ENCODE data around the gene CCM2. TPM values are rescaled to one million over a fixed set of nuclear protein-coding genes. Genes with fewer than 3 reads are reported as not detected.

Gene CCM2
- total RNA-seq, 1 donor from 2014 or later, result 62.0 TPM

- Histone ChIP-seq H3K27me3 (ENCODE audit: insufficient read depth, low read length) (no peaks in the 10 kb centered on the region), H2AFZ (ENCODE audit: low read depth, low read length) (no peak overlapping the region), H3K9me3 (ENCODE audit: insufficient read depth, low read depth, low read length) (no peaks in the 10 kb centered on the region), H3K4me3 (ENCODE audit: insufficient read depth, low read depth, low read length) (no peak overlapping the region), H3K27ac (ENCODE audit: low read depth, low read length) (no peak overlapping the region), H3K9ac (ENCODE audit: low read length) (no peak overlapping the region), H3K4me2 (ENCODE audit: low read length) (no peak overlapping the region), H3K36me3 (ENCODE audit: insufficient read depth, low read length) (no peaks in the 10 kb centered on the region), H4K20me1 (ENCODE audit: insufficient read depth, low read length) (no peaks in the 10 kb centered on the region), H3K4me1 (ENCODE audit: insufficient read depth, low read length) (peaks cover 2% of the 10 kb centered on the region), H3K79me2 (ENCODE audit: insufficient read depth, low read length) (no peaks in the 10 kb centered on the region)
- H3K9me3 Mint-ChIP-seq (ENCODE audit: unreplicated experiment), result no peaks in the 10 kb centered on the region
- no peak for DNase-seq (ENCODE audit: low read depth)
- H3K4me1 Mint-ChIP-seq (ENCODE audit: low read depth, unreplicated experiment), result peaks cover 3% of the 10 kb centered on the region
- TF ChIP-seq, protein P1, sequence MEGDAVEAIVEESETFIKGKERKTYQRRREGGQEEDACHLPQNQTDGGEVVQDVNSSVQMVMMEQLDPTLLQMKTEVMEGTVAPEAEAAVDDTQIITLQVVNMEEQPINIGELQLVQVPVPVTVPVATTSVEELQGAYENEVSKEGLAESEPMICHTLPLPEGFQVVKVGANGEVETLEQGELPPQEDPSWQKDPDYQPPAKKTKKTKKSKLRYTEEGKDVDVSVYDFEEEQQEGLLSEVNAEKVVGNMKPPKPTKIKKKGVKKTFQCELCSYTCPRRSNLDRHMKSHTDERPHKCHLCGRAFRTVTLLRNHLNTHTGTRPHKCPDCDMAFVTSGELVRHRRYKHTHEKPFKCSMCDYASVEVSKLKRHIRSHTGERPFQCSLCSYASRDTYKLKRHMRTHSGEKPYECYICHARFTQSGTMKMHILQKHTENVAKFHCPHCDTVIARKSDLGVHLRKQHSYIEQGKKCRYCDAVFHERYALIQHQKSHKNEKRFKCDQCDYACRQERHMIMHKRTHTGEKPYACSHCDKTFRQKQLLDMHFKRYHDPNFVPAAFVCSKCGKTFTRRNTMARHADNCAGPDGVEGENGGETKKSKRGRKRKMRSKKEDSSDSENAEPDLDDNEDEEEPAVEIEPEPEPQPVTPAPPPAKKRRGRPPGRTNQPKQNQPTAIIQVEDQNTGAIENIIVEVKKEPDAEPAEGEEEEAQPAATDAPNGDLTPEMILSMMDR (IDR thresholded peaks at IDR 0.05; ENCODE audit: insufficient read depth, low read depth, low read length), result no peak
- no peak for TF ChIP-seq EZH2 (IDR thresholded peaks at IDR 0.05; ENCODE audit: insufficient read depth, low read length)
- peaks cover 29% of the 10 kb centered on the region for H3K27me3 Mint-ChIP-seq (ENCODE audit: low read depth, unreplicated experiment)
- no peak for FAIRE-seq
- H3K4me3 Mint-ChIP-seq (ENCODE audit: unreplicated experiment), result no peak overlapping the region
- no peak overlapping the region for H3K27ac Mint-ChIP-seq (ENCODE audit: unreplicated experiment)
- no peaks in the 10 kb centered on the region for H3K36me3 Mint-ChIP-seq (ENCODE audit: low read depth, unreplicated experiment)
Measured at GRCh38 chr7:44967571-44968446, 32.2 kb upstream of the CCM2 start.

DNA sequence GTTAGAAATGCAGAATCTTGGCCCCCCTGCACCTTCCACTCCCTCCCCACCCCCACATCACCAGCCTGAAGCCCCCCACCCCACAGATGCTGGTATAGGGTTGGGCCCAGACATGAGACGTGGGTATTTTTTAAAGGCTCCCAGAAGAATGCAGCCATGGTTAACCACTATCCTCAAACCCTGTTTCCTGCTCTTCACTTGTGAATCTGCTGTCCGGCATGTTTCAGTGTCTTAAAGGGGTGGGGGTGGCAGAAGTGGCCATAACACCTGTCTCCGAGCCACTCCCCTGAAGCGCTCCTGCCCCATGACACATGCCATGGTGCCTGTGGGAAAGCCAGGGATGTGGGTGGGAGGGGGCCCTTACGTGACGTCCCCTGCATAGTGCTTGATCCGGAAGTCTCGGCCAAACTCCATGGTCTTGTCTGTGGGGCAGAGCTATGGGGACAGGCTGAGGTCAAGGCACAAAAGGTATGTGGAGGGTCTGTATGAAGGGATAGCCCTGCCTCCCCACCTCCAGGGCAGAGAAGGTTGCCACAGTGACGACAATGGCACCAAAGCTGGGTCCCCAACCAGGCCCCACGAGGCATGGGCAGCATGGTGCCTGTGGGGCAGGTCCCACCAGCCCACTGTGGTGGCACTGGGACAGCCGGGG is 30.8 kb upstream of the CCM2 start:
- Histone ChIP-seq H3K27me3 (ENCODE audit: insufficient read depth, low read length) (no peaks in the 10 kb centered on the region), H3K9ac (ENCODE audit: low read length) (no peak overlapping the region), H3K4me3 (ENCODE audit: insufficient read depth, low read depth, low read length) (no peak overlapping the region), H3K4me2 (ENCODE audit: low read length) (no peak overlapping the region), H3K79me2 (ENCODE audit: insufficient read depth, low read length) (no peaks in the 10 kb centered on the region), H3K9me3 (ENCODE audit: insufficient read depth, low read depth, low read length) (no peaks in the 10 kb centered on the region), H3K36me3 (ENCODE audit: insufficient read depth, low read length) (no peaks in the 10 kb centered on the region), H4K20me1 (ENCODE audit: insufficient read depth, low read length) (no peaks in the 10 kb centered on the region), H2AFZ (ENCODE audit: low read depth, low read length) (no peak overlapping the region), H3K27ac (ENCODE audit: low read depth, low read length) (no peak overlapping the region), H3K4me1 (ENCODE audit: insufficient read depth, low read length) (no peaks in the 10 kb centered on the region)
- TF ChIP-seq EZH2 (IDR thresholded peaks at IDR 0.05; ENCODE audit: insufficient read depth, low read length), result no peak
- TF ChIP-seq, protein P1 (IDR thresholded peaks at IDR 0.05; ENCODE audit: insufficient read depth, low read depth, low read length), result no peak
- no peaks in the 10 kb centered on the region for H3K36me3 Mint-ChIP-seq (ENCODE audit: low read depth, unreplicated experiment)
- H3K9me3 Mint-ChIP-seq (ENCODE audit: unreplicated experiment), result no peaks in the 10 kb centered on the region
- peaks cover 28% of the 10 kb centered on the region for H3K27me3 Mint-ChIP-seq (ENCODE audit: low read depth, unreplicated experiment)
- H3K4me1 Mint-ChIP-seq (ENCODE audit: low read depth, unreplicated experiment), result peaks cover 3% of the 10 kb centered on the region
- FAIRE-seq (no peak), DNase-seq (ENCODE audit: low read depth) (no peak)
- H3K4me3 Mint-ChIP-seq (ENCODE audit: unreplicated experiment), result no peak overlapping the region
- no peak overlapping the region for H3K27ac Mint-ChIP-seq (ENCODE audit: unreplicated experiment)

All from astrocyte (in vitro differentiated cells and primary cell).